ENCODE data around the gene DLK2. TPM values are rescaled to one million over a fixed set of nuclear protein-coding genes. Genes with fewer than 3 reads are reported as not detected.
A peak's percentile ranks its signal among the peaks of the same experiment; 100 is the strongest.

DLK2 gene
- total and polyA plus RNA-seq, 2 of the 13 experiments (the other 11 are each of a cell fraction or from before 2014, with no cell fraction given) = 1.2 to 3.8 TPM

DNA sequence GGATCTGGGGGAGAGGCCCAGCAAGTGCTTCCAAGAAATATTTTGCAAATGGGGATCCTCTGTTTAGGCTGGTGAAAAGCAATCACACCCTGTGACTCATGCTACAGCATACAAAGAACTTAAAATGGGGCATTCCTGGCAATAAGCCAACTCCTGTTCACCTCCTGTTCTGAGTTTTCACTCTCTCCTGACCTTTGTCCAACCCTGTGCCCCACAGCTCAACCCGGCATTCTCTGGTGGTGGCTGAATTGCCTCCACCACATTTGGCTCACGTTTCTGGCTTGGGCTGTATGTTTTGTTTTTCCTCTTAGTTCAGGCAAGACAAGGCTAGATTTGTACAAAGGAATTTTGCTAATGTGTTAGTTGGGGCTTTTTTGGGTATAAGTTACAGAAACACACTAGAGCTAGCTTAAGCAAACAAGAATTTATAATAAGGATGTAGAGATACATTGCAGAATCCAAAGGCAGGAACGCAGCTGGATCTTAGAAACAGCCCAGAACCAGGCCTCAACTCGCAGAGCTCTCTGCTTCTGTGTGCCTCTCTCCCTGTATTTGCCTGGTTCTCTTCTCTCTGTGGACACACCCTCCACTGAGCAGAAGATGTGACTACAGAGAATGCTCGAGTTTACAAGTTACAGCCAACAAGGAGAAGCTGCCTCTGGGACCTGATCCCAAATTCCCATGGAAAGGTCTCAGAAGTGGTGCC is 18.6 kb downstream of the DLK2 start (continued):
- TF ChIP-seq, protein P1, sequence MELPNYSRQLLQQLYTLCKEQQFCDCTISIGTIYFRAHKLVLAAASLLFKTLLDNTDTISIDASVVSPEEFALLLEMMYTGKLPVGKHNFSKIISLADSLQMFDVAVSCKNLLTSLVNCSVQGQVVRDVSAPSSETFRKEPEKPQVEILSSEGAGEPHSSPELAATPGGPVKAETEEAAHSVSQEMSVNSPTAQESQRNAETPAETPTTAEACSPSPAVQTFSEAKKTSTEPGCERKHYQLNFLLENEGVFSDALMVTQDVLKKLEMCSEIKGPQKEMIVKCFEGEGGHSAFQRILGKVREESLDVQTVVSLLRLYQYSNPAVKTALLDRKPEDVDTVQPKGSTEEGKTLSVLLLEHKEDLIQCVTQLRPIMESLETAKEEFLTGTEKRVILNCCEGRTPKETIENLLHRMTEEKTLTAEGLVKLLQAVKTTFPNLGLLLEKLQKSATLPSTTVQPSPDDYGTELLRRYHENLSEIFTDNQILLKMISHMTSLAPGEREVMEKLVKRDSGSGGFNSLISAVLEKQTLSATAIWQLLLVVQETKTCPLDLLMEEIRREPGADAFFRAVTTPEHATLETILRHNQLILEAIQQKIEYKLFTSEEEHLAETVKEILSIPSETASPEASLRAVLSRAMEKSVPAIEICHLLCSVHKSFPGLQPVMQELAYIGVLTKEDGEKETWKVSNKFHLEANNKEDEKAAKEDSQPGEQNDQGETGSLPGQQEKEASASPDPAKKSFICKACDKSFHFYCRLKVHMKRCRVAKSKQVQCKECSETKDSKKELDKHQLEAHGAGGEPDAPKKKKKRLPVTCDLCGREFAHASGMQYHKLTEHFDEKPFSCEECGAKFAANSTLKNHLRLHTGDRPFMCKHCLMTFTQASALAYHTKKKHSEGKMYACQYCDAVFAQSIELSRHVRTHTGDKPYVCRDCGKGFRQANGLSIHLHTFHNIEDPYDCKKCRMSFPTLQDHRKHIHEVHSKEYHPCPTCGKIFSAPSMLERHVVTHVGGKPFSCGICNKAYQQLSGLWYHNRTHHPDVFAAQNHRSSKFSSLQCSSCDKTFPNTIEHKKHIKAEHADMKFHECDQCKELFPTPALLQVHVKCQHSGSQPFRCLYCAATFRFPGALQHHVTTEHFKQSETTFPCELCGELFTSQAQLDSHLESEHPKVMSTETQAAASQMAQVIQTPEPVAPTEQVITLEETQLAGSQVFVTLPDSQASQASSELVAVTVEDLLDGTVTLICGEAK (IDR thresholded peaks at IDR 0.05) = no peak
- TF ChIP-seq, protein P1 (CRISPR knock-in tag; IDR thresholded peaks at IDR 0.05) = peak; percentile 64; the same call in 1 of the 2 replicates
- no peak; the same call in 1 of the 2 replicates for TF ChIP-seq KMT2B (CRISPR knock-in tag; IDR thresholded peaks at IDR 0.05)
- TF ChIP-seq RFX5 (IDR thresholded peaks at IDR 0.05; ENCODE audit: low read depth, low read length) = no peak
- peak; percentile 70; the same call in 1 of the 2 replicates for TF ChIP-seq ARNTL (CRISPR knock-in tag; IDR thresholded peaks at IDR 0.05)
- peak; percentile 79; the same call in 1 of the 2 replicates for TF ChIP-seq MIXL1 (CRISPR knock-in tag; IDR thresholded peaks at IDR 0.05)
- TF ChIP-seq, protein P2, sequence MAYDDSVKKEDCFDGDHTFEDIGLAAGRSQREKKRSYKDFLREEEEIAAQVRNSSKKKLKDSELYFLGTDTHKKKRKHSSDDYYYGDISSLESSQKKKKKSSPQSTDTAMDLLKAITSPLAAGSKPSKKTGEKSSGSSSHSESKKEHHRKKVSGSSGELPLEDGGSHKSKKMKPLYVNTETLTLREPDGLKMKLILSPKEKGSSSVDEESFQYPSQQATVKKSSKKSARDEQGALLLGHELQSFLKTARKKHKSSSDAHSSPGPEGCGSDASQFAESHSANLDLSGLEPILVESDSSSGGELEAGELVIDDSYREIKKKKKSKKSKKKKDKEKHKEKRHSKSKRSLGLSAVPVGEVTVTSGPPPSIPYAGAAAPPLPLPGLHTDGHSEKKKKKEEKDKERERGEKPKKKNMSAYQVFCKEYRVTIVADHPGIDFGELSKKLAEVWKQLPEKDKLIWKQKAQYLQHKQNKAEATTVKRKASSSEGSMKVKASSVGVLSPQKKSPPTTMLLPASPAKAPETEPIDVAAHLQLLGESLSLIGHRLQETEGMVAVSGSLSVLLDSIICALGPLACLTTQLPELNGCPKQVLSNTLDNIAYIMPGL (CRISPR knock-in tag; IDR thresholded peaks at IDR 0.05; ENCODE audit: borderline replicate concordance in 1 of 2, low read depth in 1 of 2) = no peak; a peak in 1 of 4 replicates
- peak; percentile 78; the same call in 1 of the 2 replicates for TF ChIP-seq WIZ (CRISPR knock-in tag; IDR thresholded peaks at IDR 0.05)
- TF ChIP-seq, protein P3, sequence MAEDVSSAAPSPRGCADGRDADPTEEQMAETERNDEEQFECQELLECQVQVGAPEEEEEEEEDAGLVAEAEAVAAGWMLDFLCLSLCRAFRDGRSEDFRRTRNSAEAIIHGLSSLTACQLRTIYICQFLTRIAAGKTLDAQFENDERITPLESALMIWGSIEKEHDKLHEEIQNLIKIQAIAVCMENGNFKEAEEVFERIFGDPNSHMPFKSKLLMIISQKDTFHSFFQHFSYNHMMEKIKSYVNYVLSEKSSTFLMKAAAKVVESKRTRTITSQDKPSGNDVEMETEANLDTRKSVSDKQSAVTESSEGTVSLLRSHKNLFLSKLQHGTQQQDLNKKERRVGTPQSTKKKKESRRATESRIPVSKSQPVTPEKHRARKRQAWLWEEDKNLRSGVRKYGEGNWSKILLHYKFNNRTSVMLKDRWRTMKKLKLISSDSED (CRISPR knock-in tag; IDR thresholded peaks at IDR 0.05) = no peak
- no peak for TF ChIP-seq DNMT1 (CRISPR knock-in tag; IDR thresholded peaks at IDR 0.05)
- peak; percentile 95 for TF ChIP-seq JUND (CRISPR knock-in tag; IDR thresholded peaks at IDR 0.05)
- TF ChIP-seq ZNF569 (CRISPR knock-in tag; IDR thresholded peaks at IDR 0.05; ENCODE audit: borderline replicate concordance) = no peak
- TF ChIP-seq, protein P4, sequence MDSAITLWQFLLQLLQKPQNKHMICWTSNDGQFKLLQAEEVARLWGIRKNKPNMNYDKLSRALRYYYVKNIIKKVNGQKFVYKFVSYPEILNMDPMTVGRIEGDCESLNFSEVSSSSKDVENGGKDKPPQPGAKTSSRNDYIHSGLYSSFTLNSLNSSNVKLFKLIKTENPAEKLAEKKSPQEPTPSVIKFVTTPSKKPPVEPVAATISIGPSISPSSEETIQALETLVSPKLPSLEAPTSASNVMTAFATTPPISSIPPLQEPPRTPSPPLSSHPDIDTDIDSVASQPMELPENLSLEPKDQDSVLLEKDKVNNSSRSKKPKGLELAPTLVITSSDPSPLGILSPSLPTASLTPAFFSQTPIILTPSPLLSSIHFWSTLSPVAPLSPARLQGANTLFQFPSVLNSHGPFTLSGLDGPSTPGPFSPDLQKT (CRISPR knock-in tag; IDR thresholded peaks at IDR 0.05; ENCODE audit: borderline replicate concordance) = no peak
